DND-41 (cell line): ENCODE data around the gene LYRM7.

Experiments
- EZH2 ChIP-seq: IDR thresholded peaks from 3 replicates; pipeline ENCODE4 v1.6.1; 2012; ENCODE audit warnings: borderline replicate concordance, low read depth, mild to moderate bottlenecking, moderate library complexity, low read length, inconsistent platforms; ENCODE audit not compliant: severe bottlenecking
- TF ChIP-seq, protein P1 (sequence below): IDR thresholded peaks from 2 replicates; pipeline ENCODE4 v1.5.1; 2012; ENCODE audit warnings: borderline replicate concordance, low read length, moderate library complexity, mild to moderate bottlenecking; ENCODE audit not compliant: poor library complexity, severe bottlenecking; ENCODE audit errors: extremely low read depth

DNA sequence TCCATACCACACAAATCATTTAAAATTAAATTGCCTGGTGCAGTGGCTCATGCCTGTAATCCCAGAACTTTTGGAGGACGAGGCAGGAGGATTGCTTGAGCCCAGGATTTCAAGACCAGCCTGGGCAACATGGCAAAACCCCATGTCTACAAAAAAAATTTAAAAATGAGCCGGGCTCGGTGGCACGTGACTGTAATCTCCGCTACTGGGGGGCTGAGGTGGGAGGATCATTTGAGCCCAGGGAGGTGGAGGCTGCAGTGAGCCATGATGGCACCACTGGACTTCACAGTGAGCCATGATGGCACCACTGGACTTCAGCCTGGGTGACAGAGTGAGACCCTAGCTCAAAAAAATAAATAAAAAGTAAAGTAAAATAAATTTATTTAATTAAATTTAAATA lies 40.9 kb downstream of the LYRM7 start:
- TF ChIP-seq, protein P1, sequence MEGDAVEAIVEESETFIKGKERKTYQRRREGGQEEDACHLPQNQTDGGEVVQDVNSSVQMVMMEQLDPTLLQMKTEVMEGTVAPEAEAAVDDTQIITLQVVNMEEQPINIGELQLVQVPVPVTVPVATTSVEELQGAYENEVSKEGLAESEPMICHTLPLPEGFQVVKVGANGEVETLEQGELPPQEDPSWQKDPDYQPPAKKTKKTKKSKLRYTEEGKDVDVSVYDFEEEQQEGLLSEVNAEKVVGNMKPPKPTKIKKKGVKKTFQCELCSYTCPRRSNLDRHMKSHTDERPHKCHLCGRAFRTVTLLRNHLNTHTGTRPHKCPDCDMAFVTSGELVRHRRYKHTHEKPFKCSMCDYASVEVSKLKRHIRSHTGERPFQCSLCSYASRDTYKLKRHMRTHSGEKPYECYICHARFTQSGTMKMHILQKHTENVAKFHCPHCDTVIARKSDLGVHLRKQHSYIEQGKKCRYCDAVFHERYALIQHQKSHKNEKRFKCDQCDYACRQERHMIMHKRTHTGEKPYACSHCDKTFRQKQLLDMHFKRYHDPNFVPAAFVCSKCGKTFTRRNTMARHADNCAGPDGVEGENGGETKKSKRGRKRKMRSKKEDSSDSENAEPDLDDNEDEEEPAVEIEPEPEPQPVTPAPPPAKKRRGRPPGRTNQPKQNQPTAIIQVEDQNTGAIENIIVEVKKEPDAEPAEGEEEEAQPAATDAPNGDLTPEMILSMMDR: no peak
- no peak for TF ChIP-seq EZH2
